HG03139 (cell line): ENCODE results near the gene CCSER1.

Source experiments
- ATAC-seq: cut with Tn5 transposase; IDR thresholded peaks from one replicate; pipeline ENCODE4 v1.9.1; 2021; ENCODE audit not compliant: unreplicated experiment

CCSER1 gene

GRCh38 chr4:90127706-90128345 is 632 bp downstream of the CCSER1 start:
- ATAC-seq, result peak; percentile 12

GRCh38 chr4:90128961-90129495 is 1.8 kb downstream of the CCSER1 start:
- no peak for ATAC-seq

- ATAC-seq, result no peak
Measured at GRCh38 chr4:90130076-90130475, 2.9 kb downstream of the CCSER1 start.

GRCh38 chr4:90137555-90137954 is 10.4 kb downstream of the CCSER1 start:
- ATAC-seq, result no peak

GRCh38 chr4:90142081-90142480 is 14.9 kb downstream of the CCSER1 start:
- ATAC-seq, result no peak

- no peak for ATAC-seq
Measured at GRCh38 chr4:90145319-90145718, 18.1 kb downstream of the CCSER1 start.

GRCh38 chr4:90146306-90146705 is 19.1 kb downstream of the CCSER1 start:
- ATAC-seq, result no peak

GRCh38 chr4:90148574-90149148 is 21.5 kb downstream of the CCSER1 start:
- no peak for ATAC-seq

- no peak for ATAC-seq
Measured at GRCh38 chr4:90152024-90152423, 24.8 kb downstream of the CCSER1 start.

GRCh38 chr4:90159193-90159592 is 32.0 kb downstream of the CCSER1 start:
- ATAC-seq, result no peak

- ATAC-seq, result no peak
Measured at GRCh38 chr4:90160044-90160443, 32.9 kb downstream of the CCSER1 start.

- ATAC-seq, result no peak
Measured at GRCh38 chr4:90162566-90162965, 35.4 kb downstream of the CCSER1 start.

- ATAC-seq, result no peak
Measured at GRCh38 chr4:90163872-90164271, 36.7 kb downstream of the CCSER1 start.

- no peak for ATAC-seq
Measured at GRCh38 chr4:90165883-90166282, 38.7 kb downstream of the CCSER1 start.

GRCh38 chr4:90171491-90171890 is 44.3 kb downstream of the CCSER1 start:
- no peak for ATAC-seq

GRCh38 chr4:90174621-90175023 is 47.4 kb downstream of the CCSER1 start:
- ATAC-seq, result no peak

GRCh38 chr4:90181644-90182043 is 54.5 kb downstream of the CCSER1 start:
- no peak for ATAC-seq

GRCh38 chr4:90183254-90183653 is 56.1 kb downstream of the CCSER1 start:
- ATAC-seq, result no peak

GRCh38 chr4:90184560-90184959 is 57.4 kb downstream of the CCSER1 start:
- no peak for ATAC-seq

GRCh38 chr4:90185416-90185815 is 58.2 kb downstream of the CCSER1 start:
- no peak for ATAC-seq

- no peak for ATAC-seq
Measured at GRCh38 chr4:90186229-90186628, 59.0 kb downstream of the CCSER1 start.

- ATAC-seq, result no peak
Measured at GRCh38 chr4:90187148-90187884, 60.1 kb downstream of the CCSER1 start.
